CD4-positive, alpha-beta T cell (primary cell): ENCODE measurements around the gene TARDBP. TPM values are rescaled to one million over a fixed set of nuclear protein-coding genes. Genes with fewer than 3 reads are reported as not detected.

Source experiments
- ATAC-seq: fragments of 200-7000 bp; cut with Tn5 transposase; one replicate; pipeline ENCODE4 v1.10.0; 2022; ENCODE audit warnings: mild to moderate bottlenecking; ENCODE audit not compliant: poor library complexity
- CTCF ChIA-PET: fragments of 350-600 bp; sonication (Branson Sonifier 250); formaldehyde crosslinking; loops from one replicate; lab custom pipeline; 2021; ENCODE audit warnings: antibody characterized with exemption, inconsistent platforms; lab: Charles Lee
- POLR2A ChIA-PET: fragments of 350-600 bp; sonication (Branson Sonifier 250); formaldehyde crosslinking; loops from one replicate; lab custom pipeline; 2021; ENCODE audit warnings: antibody characterized with exemption, inconsistent platforms; lab: Charles Lee
- DNase-seq, 14 experiments: peaks; one replicate each; pipeline ENCODE4 v3.0.0-alpha.2; 2013 to 2020; ENCODE audit warnings: mixed read lengths in 2 of 14
- H3K27ac ChIP-seq, 2 donors: one replicate each; pipeline versions ENCODE4 v1.5.1 to v1.7.0; 2013; ENCODE audit warnings: low read length in 2 of 2, low read depth in 1 of 2, mild to moderate bottlenecking in 1 of 2
- H3K27me3 ChIP-seq, 2 experiments: 1 replicate in 1 of 2; 2 replicates in 1 of 2; pipeline versions ENCODE4 v1.6.1 to v1.7.0; 2013; ENCODE audit warnings: low read length in 2 of 2, control low read depth in 1 of 2, mild to moderate bottlenecking in 1 of 2, moderate library complexity in 1 of 2; ENCODE audit not compliant: insufficient read depth in 2 of 2, control insufficient read depth in 1 of 2
- H3K36me3 ChIP-seq: one replicate; pipeline ENCODE4 v1.6.1; 2013; ENCODE audit warnings: low read length, control low read depth; ENCODE audit not compliant: insufficient read depth
- H3K4me1 ChIP-seq: one replicate; pipeline ENCODE4 v1.6.1; 2013; ENCODE audit warnings: low read length, control low read depth; ENCODE audit not compliant: insufficient read depth
- H3K4me3 ChIP-seq: one replicate; pipeline ENCODE4 v1.5.1; 2013; ENCODE audit warnings: mild to moderate bottlenecking, low read length, moderate library complexity
- H3K9me3 ChIP-seq, 2 experiments: 1 replicate in 1 of 2; 2 replicates in 1 of 2; pipeline versions ENCODE4 v1.6.1 to v1.7.0; 2013; ENCODE audit warnings: low read length in 2 of 2, mild to moderate bottlenecking in 2 of 2, control low read depth in 1 of 2, moderate library complexity in 1 of 2; ENCODE audit not compliant: control insufficient read depth in 1 of 2, insufficient read depth in 1 of 2
- H3K27ac Mint-ChIP-seq: one replicate; pipeline ENCODE4 v1.8.0; 2020; ENCODE audit warnings: mixed read lengths
- H3K27me3 Mint-ChIP-seq: one replicate; pipeline ENCODE4 v1.8.0; 2021; ENCODE audit warnings: mixed read lengths
- H3K36me3 Mint-ChIP-seq: one replicate; pipeline ENCODE4 v1.8.0; 2021; ENCODE audit warnings: low read depth, mixed read lengths
- H3K4me1 Mint-ChIP-seq: one replicate; pipeline ENCODE4 v1.8.0; 2021; ENCODE audit warnings: low read depth, mixed read lengths
- H3K4me3 Mint-ChIP-seq: one replicate; pipeline ENCODE4 v1.8.0; 2020; ENCODE audit warnings: mild to moderate bottlenecking, mixed read lengths
- H3K9me3 Mint-ChIP-seq: one replicate; pipeline ENCODE4 v1.8.0; 2020; ENCODE audit warnings: mixed read lengths
- CTCF ChIP-seq: fragments of 200-600 bp; IDR thresholded peaks from one replicate; pipeline ENCODE4 v1.8.0; 2022; ENCODE audit warnings: antibody characterized with exemption, mild to moderate bottlenecking
- intact Hi-C, 2 experiments: fragments of 100-400 bp; cut with DNase I in 1 of 2; cut with micrococcal nuclease in 1 of 2; formaldehyde crosslinking; loops; one replicate each; pipeline versions ENCODE4 v1.15.1 to v1.9.0; 2023 to 2025; cut with DNase I, micrococcal nuclease
- total RNA-seq, 174 experiments: library from RNA in 2 of 174; stranded (reverse) in 2 of 174; gene quantifications; one replicate each; pipeline ENCODE4 v1.2.3 and lab custom pipeline; 2021 to 2026

Gene TARDBP
- total RNA-seq, 2 experiments from 2014 or later: 141 to 149 TPM

GRCh38 chr1:11041048-11041447 is 28.6 kb downstream of the TARDBP start:
- Histone ChIP-seq H3K9me3 (no peaks in the 10 kb centered on the region), H3K27me3 (peaks cover 2 to 5% of the 10 kb centered on the region in 2 experiments), H3K36me3 (no peaks in the 10 kb centered on the region), H3K27ac (no peak overlapping the region), H3K4me1 (peaks cover 5% of the 10 kb centered on the region), H3K4me3 (no peak overlapping the region)
- TF ChIP-seq CTCF: no peak
- Mint-ChIP-seq H3K4me1 (peaks cover 8% of the 10 kb centered on the region), H3K27ac (no peak overlapping the region), H3K4me3 (no peak overlapping the region), H3K27me3 (peaks cover 6% of the 10 kb centered on the region), H3K36me3 (no peaks in the 10 kb centered on the region), H3K9me3 (no peaks in the 10 kb centered on the region)
- ChIA-PET POLR2A (no interaction called here), CTCF (no interaction called here)
- no peak for DNase-seq
- intact Hi-C loops: no loop called here
- no peak for ATAC-seq

DNA sequence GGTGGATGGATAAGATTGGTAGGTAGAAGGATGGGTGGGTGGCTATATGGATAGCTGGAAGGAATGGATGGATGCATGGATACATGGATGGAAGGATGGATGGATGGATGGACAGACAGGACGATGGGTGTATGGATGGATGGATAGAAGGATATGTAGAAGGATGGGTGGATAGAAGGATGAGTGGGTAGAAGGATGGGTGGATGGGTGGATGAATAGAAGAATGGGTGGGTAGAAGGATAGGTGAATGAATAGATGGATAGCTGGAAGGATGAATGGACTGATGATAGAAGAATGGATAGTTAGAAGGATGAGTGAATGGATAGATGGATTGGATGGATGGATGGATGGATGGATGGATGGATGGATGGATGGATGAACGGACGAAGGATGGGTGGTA is 29.6 kb downstream of the TARDBP start:
- Histone ChIP-seq H3K4me1 (peaks cover 5% of the 10 kb centered on the region), H3K27me3 (peaks cover 2 to 5% of the 10 kb centered on the region in 2 experiments), H3K4me3 (no peak overlapping the region), H3K9me3 (no peaks in the 10 kb centered on the region), H3K36me3 (no peaks in the 10 kb centered on the region), H3K27ac (no peak overlapping the region)
- Mint-ChIP-seq H3K4me3 (no peak overlapping the region), H3K27ac (no peak overlapping the region), H3K9me3 (no peaks in the 10 kb centered on the region), H3K36me3 (no peaks in the 10 kb centered on the region), H3K27me3 (peaks cover 6% of the 10 kb centered on the region), H3K4me1 (peaks cover 8% of the 10 kb centered on the region)
- ATAC-seq: no peak
- POLR2A ChIA-PET: no interaction called here
- intact Hi-C loops: no loop called here
- TF ChIP-seq CTCF: no peak
- CTCF ChIA-PET: no interaction called here
- DNase-seq: no peak

DNA sequence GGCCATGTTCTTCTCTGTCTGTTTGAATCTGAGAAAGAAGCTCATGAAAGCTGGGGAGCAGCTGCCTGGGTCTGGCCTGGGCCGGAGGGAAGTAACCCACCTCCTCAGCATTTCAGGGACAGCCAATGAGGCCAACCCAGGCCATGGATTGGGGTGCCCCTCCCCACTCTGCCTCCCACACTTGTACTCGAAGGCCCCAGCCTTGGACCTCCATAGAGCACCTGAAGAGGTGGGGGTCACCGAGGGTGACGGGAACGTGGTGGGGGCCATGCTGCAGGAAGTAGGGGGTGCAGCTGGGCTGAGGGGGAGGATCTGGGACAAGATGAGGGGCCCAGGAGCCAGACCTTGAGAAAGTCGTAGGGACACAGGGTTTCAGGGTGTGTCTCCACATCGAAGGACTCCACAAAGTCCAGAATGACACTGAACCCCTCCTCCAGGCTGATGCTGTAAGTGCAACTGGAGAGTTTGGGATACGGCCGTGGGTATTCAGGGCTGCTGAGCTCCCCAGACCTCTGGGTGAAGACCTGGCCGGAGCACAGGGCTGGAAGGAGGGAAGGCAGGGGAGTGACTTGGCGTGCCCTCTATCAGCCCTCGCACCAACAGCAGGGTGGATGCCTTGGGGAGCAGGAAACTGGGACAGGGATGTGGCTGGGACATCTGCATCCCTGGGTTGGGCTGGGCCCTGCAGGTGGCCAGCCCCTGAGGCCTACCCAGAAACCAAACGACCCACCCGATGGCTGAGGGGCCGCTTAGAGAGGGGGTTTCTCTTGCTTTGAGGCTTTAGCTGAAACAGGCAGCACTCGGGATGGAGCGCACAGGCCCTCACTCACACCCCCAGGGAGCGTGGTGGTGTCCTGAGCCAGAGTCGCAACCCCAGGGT is 30.8 kb downstream of the TARDBP start:
- Histone ChIP-seq H3K9me3 (no peaks in the 10 kb centered on the region), H3K27me3 (peaks cover 2 to 5% of the 10 kb centered on the region in 2 experiments), H3K4me1 (no peaks in the 10 kb centered on the region), H3K36me3 (no peaks in the 10 kb centered on the region), H3K4me3 (no peak overlapping the region), H3K27ac (no peak overlapping the region)
- no peaks in the 10 kb centered on the region for H3K36me3 Mint-ChIP-seq
- H3K4me1 Mint-ChIP-seq: no peaks in the 10 kb centered on the region
- intact Hi-C loops: no loop called here
- no peaks in the 10 kb centered on the region for H3K9me3 Mint-ChIP-seq
- no peaks in the 10 kb centered on the region for H3K27me3 Mint-ChIP-seq
- ATAC-seq (no peak), DNase-seq (no peak)
- ChIA-PET CTCF (no interaction called here), POLR2A (no interaction called here)
- no peak for TF ChIP-seq CTCF
- no peak overlapping the region for H3K4me3 Mint-ChIP-seq
- no peak overlapping the region for H3K27ac Mint-ChIP-seq
